Measurements from ENCODE around the gene FBXL4.

- TF ChIP-seq EZH2phosphoT487 (IDR thresholded peaks at IDR 0.05; ENCODE audit: borderline replicate concordance) (no peak), CTCF (conservative IDR thresholded peaks at IDR 0.05; ENCODE audit: low read length) (no peak)
These were observed 106.0 kb downstream of the FBXL4 start for GRCh38 chr6:98841621-98842341.
